Upper lobe of left lung (tissue), 4 donors: Measurements from ENCODE around the gene TRAPPC3L.

Source experiments
- EP300 ChIP-seq, 4 donors: sonication (generic); formaldehyde crosslinking; IDR thresholded peaks; one replicate each; pipeline ENCODE4 v1.5.1; 2017; ENCODE audit warnings: antibody characterized with exemption in 4 of 4, control low read depth in 2 of 4
- TF ChIP-seq, protein P1 (sequence below), 6 experiments: fragments of 450-650 bp in 4 of 6; fragments of 200-600 bp in 2 of 6; sonication (generic) in 2 of 6; IDR thresholded peaks; one replicate each; pipeline ENCODE4 v1.5.1; 2016 to 2019; ENCODE audit warnings: antibody characterized with exemption in 6 of 6

DNA sequence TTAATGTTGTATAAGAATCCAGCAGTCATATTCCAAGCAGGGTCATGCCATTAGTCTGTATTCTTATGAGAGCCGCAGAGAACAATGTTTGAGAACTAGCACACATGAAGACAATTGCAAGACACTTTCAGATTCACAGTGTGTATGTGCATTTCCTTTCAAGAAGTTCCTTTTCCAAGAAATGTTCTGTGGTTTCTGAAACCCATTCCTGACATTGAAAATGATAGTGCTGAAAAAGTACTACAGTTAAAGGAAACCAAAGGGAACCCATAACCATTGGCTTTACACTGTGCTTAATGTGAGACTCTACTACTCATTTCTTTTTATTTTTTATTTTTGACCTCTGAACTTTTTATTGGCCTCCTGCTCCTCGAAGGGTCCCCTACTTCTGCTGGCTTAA lies 88.6 kb downstream of the TRAPPC3L start:
- TF ChIP-seq, protein P1, sequence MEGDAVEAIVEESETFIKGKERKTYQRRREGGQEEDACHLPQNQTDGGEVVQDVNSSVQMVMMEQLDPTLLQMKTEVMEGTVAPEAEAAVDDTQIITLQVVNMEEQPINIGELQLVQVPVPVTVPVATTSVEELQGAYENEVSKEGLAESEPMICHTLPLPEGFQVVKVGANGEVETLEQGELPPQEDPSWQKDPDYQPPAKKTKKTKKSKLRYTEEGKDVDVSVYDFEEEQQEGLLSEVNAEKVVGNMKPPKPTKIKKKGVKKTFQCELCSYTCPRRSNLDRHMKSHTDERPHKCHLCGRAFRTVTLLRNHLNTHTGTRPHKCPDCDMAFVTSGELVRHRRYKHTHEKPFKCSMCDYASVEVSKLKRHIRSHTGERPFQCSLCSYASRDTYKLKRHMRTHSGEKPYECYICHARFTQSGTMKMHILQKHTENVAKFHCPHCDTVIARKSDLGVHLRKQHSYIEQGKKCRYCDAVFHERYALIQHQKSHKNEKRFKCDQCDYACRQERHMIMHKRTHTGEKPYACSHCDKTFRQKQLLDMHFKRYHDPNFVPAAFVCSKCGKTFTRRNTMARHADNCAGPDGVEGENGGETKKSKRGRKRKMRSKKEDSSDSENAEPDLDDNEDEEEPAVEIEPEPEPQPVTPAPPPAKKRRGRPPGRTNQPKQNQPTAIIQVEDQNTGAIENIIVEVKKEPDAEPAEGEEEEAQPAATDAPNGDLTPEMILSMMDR (IDR thresholded peaks at IDR 0.05), result no peak
- TF ChIP-seq EP300 (IDR thresholded peaks at IDR 0.05), result no peak
